ENCODE data around the gene CLASP1.

Gene CLASP1

GRCh38 chr2:121355488-121355887 is 293.8 kb downstream of the CLASP1 start:
- TF ChIP-seq ZFX (IDR thresholded peaks at IDR 0.05) (no peak), CTCF (conservative IDR thresholded peaks at IDR 0.05) (no peak)

GRCh38 chr2:121351521-121352318 is 297.5 kb downstream of the CLASP1 start:
- no peak overlapping the region for H3K27ac ChIP-seq
- TF ChIP-seq CTCF (conservative IDR thresholded peaks at IDR 0.05) (no peak), ZFX (IDR thresholded peaks at IDR 0.05) (no peak)

More at GRCh38 chr2:121355488-121355887, 293.8 kb downstream of the CLASP1 start:
- peak overlapping the region; percentile 61 for H3K27ac ChIP-seq

GRCh38 chr2:121350890-121351289 is 298.4 kb downstream of the CLASP1 start:
- TF ChIP-seq ZFX (IDR thresholded peaks at IDR 0.05) (no peak), CTCF (conservative IDR thresholded peaks at IDR 0.05) (no peak)
- H3K27ac ChIP-seq, result no peak overlapping the region

- no peak overlapping the region for H3K27ac ChIP-seq
- TF ChIP-seq CTCF (conservative IDR thresholded peaks at IDR 0.05) (no peak), ZFX (IDR thresholded peaks at IDR 0.05) (no peak)
Observed at GRCh38 chr2:121350402-121350775, 298.9 kb downstream of the CLASP1 start.

GRCh38 chr2:121349721-121350401 is 299.4 kb downstream of the CLASP1 start:
- TF ChIP-seq CTCF (conservative IDR thresholded peaks at IDR 0.05) (no peak), ZFX (IDR thresholded peaks at IDR 0.05) (no peak)

GRCh38 chr2:121348128-121348740 is 301.0 kb downstream of the CLASP1 start:
- no peak overlapping the region for H3K27ac ChIP-seq
- TF ChIP-seq ZFX (IDR thresholded peaks at IDR 0.05) (no peak), CTCF (conservative IDR thresholded peaks at IDR 0.05) (no peak)

More at GRCh38 chr2:121349721-121350401, 299.4 kb downstream of the CLASP1 start:
- H3K27ac ChIP-seq, result no peak overlapping the region

GRCh38 chr2:121346859-121347258 is 302.4 kb downstream of the CLASP1 start:
- TF ChIP-seq ZFX (IDR thresholded peaks at IDR 0.05), result no peak
- TF ChIP-seq CTCF (conservative IDR thresholded peaks at IDR 0.05), result no peak
- no peak overlapping the region for H3K27ac ChIP-seq
